ENCODE measurements around the gene CASTOR1.

CASTOR1 gene

DNA sequence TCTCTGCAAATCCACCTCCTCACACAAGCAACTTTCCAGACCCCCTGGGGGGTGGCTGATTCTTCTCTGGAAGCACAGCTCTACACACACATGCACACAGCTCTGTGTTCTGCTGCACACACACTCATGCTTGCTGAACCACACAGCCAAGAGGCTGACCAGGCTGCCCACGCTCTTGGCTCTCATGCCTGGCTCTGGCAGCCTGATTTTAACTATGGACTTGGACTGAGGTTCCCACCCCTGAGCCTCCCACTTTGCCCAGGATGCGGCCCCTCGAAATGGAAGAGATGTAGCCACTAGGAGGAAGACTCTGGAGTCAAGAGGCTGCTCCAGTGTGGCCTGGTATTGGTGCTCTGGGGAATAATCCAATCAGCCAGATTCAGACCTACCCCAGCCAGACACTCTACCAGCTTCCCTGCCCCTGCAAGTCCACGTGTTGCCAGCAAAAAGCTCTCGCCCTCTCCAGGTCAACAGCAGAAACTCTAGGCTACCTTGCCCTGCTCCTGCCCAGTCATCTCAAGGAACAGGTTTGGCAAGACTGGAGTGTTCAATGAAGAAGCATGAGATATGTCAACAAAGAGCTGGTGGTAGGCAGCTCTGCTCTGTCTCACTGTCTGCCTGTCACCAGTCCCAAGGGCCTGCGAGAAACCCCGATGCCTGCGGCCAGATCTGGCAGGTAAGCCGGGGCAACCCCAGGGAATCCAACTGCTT is 8.8 kb upstream of the CASTOR1 start:
- no peak for DNase-seq

DNA sequence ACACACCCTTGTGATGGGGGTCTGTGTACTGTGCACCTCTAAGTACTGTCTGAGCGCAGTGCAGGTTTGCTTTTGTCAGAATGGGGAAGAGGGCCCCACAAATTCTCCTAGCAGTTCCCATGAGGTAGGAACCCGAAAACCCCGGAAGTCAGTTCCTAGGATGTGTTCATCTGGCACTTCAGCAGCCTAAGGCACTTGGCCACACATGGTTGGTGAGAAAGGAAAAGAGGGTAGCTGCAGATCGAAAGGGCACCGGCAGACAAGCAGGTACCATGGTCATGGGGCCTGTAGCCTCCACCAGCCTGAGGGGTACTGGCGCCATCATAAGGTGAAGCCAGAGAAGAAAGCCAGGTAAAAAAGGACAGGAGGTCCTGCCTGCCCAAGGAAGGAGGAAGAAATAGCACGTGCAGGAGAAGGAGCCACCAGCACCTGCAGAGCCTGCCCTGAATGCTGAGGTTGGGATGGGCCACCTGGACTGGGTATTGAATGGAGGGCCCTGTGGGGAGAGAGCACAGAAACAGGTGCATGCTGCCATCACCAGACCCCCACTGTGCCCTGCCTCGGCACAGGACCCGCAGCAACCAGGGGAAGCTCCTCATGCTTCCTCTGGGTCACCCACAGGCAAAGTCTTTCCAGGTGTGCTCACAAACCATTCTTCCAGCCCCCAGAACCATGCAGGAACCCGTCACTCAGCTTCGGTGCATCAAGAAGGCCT is 8.1 kb upstream of the CASTOR1 start:
- DNase-seq: no peak

DNA sequence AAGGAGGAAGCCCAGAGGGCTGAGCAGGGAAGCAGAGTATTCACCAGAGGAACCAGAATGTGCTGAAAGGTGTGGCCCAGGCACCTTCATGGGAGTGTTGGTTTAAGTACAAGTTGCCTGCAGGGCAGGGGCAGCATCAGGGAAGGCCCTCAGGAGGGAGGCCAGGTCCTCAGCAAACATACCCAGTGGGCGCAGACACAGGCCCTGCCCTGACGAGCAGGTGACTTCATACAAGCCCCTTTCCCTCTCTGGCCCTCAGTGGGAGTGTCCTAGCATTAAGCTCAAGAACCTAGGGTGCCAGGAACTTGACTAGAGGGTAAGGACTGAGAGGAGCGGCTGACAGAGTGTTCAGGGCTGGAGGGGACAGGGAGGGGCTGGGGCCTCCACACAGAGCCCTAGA is 7.5 kb upstream of the CASTOR1 start:
- no peak for DNase-seq

DNA sequence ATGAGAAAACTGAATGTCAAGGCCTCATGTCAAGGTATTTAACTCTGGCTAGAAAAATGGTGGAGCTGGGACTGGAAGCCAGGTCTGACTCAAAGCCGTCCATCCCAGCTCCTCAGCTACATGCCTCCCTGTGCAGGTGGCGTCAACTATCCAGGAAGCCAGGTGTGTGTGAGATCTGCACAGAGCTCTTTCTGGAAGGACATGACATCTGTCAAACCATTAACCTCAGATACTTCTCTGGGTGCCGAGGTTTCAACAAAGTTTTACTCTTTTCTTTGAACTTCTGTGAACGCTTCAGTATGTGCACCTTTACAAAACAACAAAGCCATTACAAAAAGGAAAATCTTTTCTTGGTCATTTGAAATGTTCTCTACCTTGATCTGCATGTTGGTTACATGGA is 7.0 kb upstream of the CASTOR1 start:
- DNase-seq: no peak

GRCh38 chr22:30295576-30295975 is 6.3 kb upstream of the CASTOR1 start:
- DNase-seq: no peak

DNA sequence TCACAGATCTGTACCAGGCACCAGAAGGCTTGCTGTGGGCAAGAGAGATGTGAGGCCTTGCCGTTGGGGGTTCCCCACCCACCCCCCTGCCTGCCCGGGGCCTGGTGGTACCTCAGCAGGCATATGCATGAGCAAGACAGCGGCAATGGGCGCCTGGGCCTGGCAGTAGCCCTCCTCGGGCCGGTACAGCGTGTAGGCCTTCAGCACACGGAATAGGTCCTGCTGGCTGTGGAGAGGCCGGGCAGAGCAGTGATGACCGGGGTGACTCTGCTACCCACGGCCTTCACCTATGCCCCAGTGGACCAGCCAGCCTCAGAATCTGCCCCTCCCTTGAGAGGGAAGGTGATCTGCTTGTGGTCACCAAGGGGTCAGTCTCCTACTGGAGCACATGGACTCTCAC is 5.5 kb upstream of the CASTOR1 start:
- no peak for DNase-seq

DNA sequence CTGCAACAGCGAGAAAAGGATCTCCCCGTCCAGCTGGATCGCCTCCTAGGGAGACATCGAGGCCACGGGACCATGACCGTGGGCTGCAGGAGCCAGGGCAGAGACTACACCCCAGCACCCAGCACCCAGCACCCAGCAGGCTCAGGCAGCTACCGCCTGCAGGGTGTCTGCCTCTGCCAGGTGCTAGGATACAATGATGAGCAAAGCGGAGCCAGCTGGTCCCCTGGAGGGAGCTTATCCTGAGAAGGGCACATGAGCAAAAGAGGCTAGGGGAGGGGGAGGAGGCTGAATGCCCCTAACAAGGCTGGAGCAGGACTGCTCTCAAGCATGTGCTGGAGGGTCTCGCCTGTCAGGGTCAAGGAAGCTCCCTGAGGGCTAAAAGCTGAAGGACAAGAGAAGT is 4.8 kb upstream of the CASTOR1 start:
- DNase-seq: no peak

GRCh38 chr22:30293026-30293425 is 3.7 kb upstream of the CASTOR1 start:
- DNase-seq: no peak

- DNase-seq: no peak
Measured at GRCh38 chr22:30292069-30292970, 3.0 kb upstream of the CASTOR1 start.

DNA sequence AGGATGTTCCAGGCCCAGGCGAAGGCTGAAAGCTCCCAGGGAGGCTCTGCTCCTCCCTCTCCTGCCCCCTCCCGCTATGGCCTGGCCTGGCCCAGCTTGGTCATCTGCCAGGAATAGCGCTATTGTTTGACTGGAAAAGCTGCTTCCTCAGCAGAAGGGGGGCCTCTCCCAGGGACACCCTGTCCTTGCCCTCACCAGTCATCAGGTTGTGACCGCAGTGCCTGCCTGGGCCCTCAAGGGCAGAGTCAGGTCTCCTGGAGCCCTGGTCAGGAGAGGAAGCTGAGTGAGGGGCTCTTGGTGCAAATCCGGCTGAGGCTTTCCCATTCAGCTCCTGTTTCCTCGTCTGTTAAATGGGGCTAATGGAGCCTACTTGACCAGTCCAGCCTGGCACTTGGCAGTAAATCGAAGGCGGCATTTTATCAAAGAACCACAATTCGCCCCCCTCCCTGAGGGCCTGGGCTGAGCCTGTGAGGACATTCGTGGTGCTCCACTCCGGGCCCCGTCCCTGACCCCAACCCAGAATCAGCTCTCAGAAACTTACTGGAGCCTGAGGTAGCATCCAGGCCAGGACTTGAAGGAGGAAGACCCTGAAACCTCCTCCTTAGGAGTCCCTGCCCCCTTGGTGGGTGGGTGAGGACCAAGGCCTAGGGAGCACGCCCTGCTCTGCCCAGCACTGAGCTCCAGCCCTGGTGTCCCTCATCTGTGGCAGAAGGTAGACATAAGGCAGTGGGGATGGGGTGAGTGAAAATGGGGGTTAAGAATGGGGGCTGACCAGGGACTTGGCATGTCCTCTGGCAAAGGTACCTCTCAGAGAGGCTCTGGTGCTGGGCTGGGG is 2.0 kb upstream of the CASTOR1 start:
- no peak for DNase-seq

DNA sequence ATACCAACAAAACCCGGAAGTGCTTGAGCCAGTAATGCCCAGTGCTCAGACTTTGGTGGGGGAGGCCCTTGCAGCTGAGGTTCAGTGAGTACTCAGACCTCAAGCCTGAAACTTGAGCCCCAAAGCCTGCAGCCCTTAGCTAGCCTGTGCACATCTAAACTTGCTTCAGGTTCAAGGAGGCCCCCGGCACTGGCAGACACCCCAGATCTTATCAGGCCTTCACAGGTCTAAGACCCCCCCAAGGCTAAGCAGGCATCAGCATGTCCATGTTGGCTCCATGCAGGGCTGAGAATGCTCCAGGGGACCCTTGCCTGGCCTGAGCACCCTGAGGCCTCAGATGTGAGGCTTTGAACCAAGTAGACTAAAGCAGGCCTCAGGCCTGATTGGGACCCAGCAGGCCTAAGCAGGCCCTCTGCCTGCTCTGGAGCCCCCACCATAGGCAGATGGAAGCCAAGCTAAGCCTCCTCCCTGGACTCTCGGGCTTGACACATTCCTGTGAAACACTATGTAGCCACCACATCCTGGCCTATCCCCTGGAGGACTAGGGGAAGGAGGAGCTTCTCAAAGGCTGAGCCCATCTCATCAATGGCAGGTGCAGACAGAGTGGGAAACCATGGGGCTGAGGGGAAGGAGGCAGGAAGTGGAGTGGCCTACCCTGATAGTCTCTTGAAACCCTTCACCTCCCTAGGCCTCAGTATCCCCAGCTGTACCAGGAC is 1.2 kb upstream of the CASTOR1 start:
- no peak for DNase-seq

DNA sequence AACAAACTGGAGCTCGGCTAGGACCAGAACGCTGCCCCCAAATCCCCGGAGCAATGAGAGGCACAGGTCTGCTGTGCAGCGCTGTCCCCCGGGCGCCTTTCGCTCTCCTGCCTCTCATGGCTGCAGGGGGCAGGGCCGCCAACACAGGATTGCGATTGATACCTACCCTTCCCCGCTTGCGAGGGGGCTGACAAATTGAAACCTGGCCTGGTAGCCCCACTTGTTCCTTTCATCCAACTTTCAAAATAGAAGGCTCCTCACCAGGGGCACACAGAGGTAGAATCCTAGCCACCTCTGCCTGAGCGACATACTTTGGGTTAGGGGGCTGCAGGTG is 642 bp upstream of the CASTOR1 start:
- DNase-seq: no peak

DNA sequence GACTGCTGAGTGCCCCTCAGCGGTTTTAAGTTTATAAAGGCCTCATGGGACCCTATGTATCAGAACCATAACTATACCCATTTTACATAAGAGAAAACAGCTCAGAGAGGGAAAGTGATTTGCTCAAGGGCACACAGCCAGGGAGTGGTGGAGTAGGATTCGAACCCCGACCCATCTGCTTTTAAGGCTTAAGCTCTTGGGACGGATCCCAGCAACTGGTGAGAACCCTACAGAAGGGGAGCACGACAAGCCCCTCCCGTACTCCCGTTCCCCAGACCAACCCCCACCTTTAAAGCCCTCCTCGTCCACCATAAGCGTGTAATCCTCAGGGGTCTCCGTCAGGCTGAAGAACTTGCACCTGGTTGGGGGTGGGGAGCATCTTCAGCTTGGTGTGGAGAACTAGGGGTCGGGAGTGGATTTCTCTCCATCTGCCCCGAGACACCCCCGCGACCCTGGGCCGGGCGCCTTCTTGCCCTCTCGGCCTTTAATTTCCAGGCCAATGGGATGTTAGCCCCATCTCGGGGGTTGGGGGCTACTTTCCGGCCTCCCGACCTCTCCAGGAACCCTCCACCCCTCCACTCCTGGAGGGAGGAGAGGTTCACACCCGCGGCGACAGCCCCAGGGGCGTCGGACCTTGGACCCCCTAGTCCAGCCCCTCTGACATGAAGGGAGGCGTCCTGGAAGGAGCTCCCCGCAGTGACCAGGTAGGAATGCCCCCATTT is 725 bp downstream of the CASTOR1 start:
- DNase-seq: no peak

DNA sequence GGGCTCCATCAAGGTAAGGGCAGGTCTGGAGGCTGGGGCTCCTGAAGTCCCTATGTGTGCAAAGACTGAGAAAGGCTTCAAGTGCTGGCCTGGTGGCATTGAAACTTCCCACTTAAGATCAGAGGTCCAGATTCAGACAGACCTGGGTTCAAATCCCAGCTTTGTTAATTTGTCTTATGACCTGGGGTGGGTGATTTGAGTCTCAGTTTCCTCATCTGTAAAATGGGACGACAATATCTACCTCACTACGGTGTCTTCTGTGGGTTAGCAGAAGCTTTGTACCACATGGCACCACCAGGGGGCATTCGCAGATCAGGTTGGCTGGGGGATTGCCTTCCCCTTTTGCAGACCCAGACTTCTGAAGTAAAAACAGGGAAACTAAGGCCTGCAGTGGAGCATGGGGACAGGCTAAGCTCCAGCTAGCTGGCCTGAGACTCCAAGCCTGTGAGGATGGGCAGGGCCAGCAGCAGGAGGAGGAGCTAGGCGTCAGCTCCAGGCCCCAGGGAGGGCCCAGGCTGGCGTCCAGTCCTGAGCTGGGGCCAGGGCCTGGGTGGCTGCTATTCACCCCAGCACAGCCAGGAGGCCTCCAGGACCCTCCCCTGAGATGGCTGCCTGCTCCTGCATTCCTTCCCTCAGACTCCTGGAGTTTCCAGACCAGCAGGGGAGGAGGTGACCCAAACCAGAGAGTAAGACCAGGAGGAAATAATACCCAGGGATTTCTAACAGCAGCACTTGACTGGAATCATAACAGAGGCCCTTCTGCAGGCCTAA is 1.5 kb downstream of the CASTOR1 start:
- DNase-seq: peak; percentile 91

- peak; percentile 99 for DNase-seq
Measured at GRCh38 chr22:30286813-30287647, 2.3 kb downstream of the CASTOR1 start.

DNA sequence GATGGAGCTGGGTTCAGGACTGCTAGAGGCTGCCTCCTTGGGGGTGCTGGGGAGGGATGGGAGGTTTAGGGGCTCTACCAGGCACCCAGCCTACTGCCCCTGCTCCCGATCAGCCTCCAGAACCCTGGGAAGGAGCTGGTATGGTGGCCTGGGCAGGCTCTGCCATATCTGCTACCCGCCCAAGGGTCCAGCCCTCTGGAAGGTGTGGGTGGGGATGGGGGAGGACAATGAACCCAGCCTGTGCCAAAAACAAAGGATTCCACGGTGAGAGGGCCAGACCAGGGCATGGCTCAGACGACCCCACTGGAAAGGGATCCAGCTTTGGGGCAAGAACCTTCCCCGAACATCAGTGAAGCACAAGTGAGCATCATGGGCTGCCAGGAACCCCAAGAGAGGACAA is 3.0 kb downstream of the CASTOR1 start:
- no peak for DNase-seq

GRCh38 chr22:30285846-30286200 is 3.5 kb downstream of the CASTOR1 start:
- no peak for DNase-seq

DNA sequence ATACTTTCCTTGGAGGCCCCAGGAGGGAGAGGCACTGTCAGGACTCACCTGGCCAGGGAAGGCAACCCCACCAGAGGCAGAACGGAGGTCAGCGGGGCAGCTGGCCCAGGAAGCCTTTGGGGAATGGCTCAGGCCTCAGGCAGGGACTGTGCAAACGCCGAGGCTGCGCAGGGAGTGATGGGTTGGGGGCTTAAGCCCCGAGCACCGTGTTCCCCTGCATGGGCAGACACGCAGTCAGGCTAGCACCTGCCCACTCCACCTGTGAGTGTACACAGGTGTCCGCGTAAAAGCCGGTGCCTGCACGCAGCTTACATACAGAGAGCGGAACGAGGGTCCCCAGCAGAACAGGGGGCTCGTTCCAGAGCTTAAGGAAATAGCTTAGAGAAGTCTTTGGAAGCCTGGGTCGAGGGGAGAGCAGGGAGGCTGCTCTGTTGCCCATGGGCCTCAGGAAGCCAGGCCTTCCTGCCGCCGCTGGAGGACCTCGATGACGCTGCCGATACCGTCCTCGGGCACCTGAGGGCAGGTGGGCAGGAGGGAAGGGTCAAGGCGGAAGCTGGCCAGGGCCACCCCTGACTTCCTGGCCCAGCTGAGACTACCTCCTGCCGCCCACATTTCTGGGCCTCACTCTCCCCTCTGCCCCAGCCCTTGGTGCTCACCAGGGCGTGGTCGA is 4.0 kb downstream of the CASTOR1 start:
- DNase-seq: no peak

GRCh38 chr22:30284666-30285065 is 4.6 kb downstream of the CASTOR1 start:
- no peak for DNase-seq
